Measurements from ENCODE around the gene CAD. TPM values are rescaled to one million over a fixed set of nuclear protein-coding genes. Genes with fewer than 3 reads are reported as not detected.

The CAD gene
- total and polyA plus RNA-seq, 2 of the 4 experiments (the other 2 are of a cell fraction), result 12.9 to 38.7 TPM

DNA sequence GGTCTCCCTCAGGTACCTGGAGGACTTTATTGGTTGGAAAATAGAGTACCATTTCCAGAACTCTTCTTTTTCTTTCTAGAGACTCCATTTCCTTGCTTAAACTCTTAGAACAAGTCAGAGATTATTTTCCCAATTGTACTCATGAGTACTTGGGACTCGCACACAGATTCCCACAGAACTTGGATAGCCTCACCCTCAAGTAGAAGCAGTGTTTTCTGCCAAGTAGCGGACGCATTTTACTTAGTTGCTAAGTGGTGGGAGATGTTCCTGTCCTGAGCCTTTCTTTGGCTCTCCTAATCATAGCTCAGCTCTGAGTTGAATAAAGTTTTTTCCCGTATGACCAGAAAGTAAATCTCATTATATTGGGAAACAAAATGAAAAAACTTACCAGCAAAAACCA, 28.5 kb downstream of the CAD start:
- H3K27ac ChIP-seq (ENCODE audit: insufficient read depth, low read length), result no peak overlapping the region
- H3K79me1 ChIP-seq (ENCODE audit: low read depth in 1 of 2, low read length in 2 of 2), result no peaks in the 10 kb centered on the region
- no peak overlapping the region for H2BK120ac ChIP-seq (ENCODE audit: low read depth, low read length)
- no peak overlapping the region for H4K5ac ChIP-seq (ENCODE audit: low read depth, low read length)
- H2AFZ ChIP-seq (replicated peaks; ENCODE audit: low read length, poor library complexity), result no peak overlapping the region
- H3K27me3 ChIP-seq (ENCODE audit: control insufficient read depth, insufficient read depth, low read length), result peaks cover 2% of the 10 kb centered on the region
- no peak overlapping the region for H2BK5ac ChIP-seq (ENCODE audit: low read depth, low read length, poor library complexity, severe bottlenecking)
- no peak overlapping the region for H3K56ac ChIP-seq (ENCODE audit: extremely low read depth, insufficient read depth, low read length)
- H3K4ac ChIP-seq (ENCODE audit: low read depth, low read length), result no peak overlapping the region
- no peak overlapping the region for H4K8ac ChIP-seq (ENCODE audit: low read depth in 2 of 2, low read length in 2 of 2)
- no peaks in the 10 kb centered on the region for H3K4me1 ChIP-seq (ENCODE audit: control insufficient read depth, insufficient read depth, low read length)
- H3K9me1 ChIP-seq (ENCODE audit: insufficient read depth, low read length), result no peaks in the 10 kb centered on the region
- no peak overlapping the region for H3K18ac ChIP-seq (ENCODE audit: low read depth, low read length)
- in situ Hi-C loops (cut with MboI; ENCODE audit: low sequenced_read_pairs) (no loop called here), dilution Hi-C loops (cut with HindIII; ENCODE audit: low sequenced_read_pairs, unreplicated experiment) (no loop called here), intact Hi-C loops (cut with micrococcal nuclease) (no loop called here)
- ChIA-PET CTCF (no interaction called here), POLR2A (ENCODE audit: unreplicated experiment) (no interaction called here)
- no peak overlapping the region for H3K4me3 ChIP-seq (ENCODE audit: insufficient read depth, low read depth, low read length)
- no peak overlapping the region for H3K14ac ChIP-seq (replicated peaks; ENCODE audit: low read depth, low read length)
- WGBS, 2 experiments (ENCODE audit: extremely low coverage in 2 of 2, insufficient read length in 1 of 2), result no CpG with 5 or more reads among the region's 4 CpGs
- no peak for DNase-seq
- H4K20me1 ChIP-seq (ENCODE audit: insufficient read depth, low read length), result no peaks in the 10 kb centered on the region; the same call in 1 of the 2 replicates
- H2BK15ac ChIP-seq (ENCODE audit: low read depth, low read length), result no peak overlapping the region
- TF ChIP-seq CHD1 (IDR thresholded peaks at IDR 0.05; ENCODE audit: low read depth, low read length) (no peak), CEBPB (IDR thresholded peaks at IDR 0.05; ENCODE audit: low read depth, low read length) (no peak), RAD21 (IDR thresholded peaks at IDR 0.05; ENCODE audit: low read length) (no peak), MAZ (IDR thresholded peaks at IDR 0.05; ENCODE audit: borderline replicate concordance, low read depth, low read length) (no peak), RFX5 (IDR thresholded peaks at IDR 0.05; ENCODE audit: low read depth, low read length) (no peak)
- H2BK20ac ChIP-seq (ENCODE audit: low read depth, low read length), result no peak overlapping the region
- peaks cover 38% of the 10 kb centered on the region for H3K36me3 ChIP-seq (ENCODE audit: control insufficient read depth, insufficient read depth, low read length)
- H3K9ac ChIP-seq (ENCODE audit: low read depth, low read length), result no peak overlapping the region
- peak overlapping the region; percentile 70 for H2AK9ac ChIP-seq (replicated peaks; ENCODE audit: low read depth, low read length, poor library complexity)
- H3K9me3 ChIP-seq (ENCODE audit: control insufficient read depth, insufficient read depth, low read length), result no peaks in the 10 kb centered on the region
- no TSS peak for BruUV-seq (replicated peaks)
- no peak overlapping the region for H3K23ac ChIP-seq (ENCODE audit: low read depth, low read length)
- no peak overlapping the region for H2AK5ac ChIP-seq (ENCODE audit: low read depth, low read length)
- H3K4me2 ChIP-seq (ENCODE audit: low read depth, low read length), result no peak overlapping the region
- no peak for ATAC-seq (ENCODE audit: low read depth)
- no peak overlapping the region for H4K91ac ChIP-seq (ENCODE audit: insufficient read depth, low read depth, low read length)

Data from IMR-90 (cell line).